CD4-positive, alpha-beta T cell treated with Interleukin-6 at 100 ng/mL for 8 hours (primary cell): ENCODE measurements around the gene RASAL1.

Experiments used
- DNase-seq: peaks from one replicate; pipeline ENCODE4 v3.0.0-alpha.2; 2020; ENCODE audit warnings: mixed read lengths, low spot score

Gene RASAL1

GRCh38 chr12:113058553-113058952 is 77.0 kb downstream of the RASAL1 start:
- DNase-seq, result no peak

GRCh38 chr12:113057565-113058485 is 77.7 kb downstream of the RASAL1 start:
- DNase-seq, result no peak

GRCh38 chr12:113056631-113057488 is 78.7 kb downstream of the RASAL1 start, which contains the start of gene DTX1:
DTX1 (plus strand) TSS chr12:113056730; CDS start chr12:113058193, 1,463 bp downstream.
- peak; percentile 40 for DNase-seq

GRCh38 chr12:113056381-113056630 is 79.3 kb downstream of the RASAL1 start:
- no peak for DNase-seq

- DNase-seq, result no peak
Observed at GRCh38 chr12:113055594-113056380, 79.8 kb downstream of the RASAL1 start.

GRCh38 chr12:113054948-113055486 is 80.5 kb downstream of the RASAL1 start:
- DNase-seq, result no peak

GRCh38 chr12:113052326-113052725 is 83.2 kb downstream of the RASAL1 start:
- no peak for DNase-seq

- DNase-seq, result no peak
Observed at GRCh38 chr12:113051759-113052158, 83.8 kb downstream of the RASAL1 start.

GRCh38 chr12:113050795-113051194 is 84.8 kb downstream of the RASAL1 start:
- DNase-seq, result no peak

- no peak for DNase-seq
Observed at GRCh38 chr12:113049976-113050742, 85.4 kb downstream of the RASAL1 start.
